Left lung (tissue), 10 donors: ENCODE measurements around the gene SLC41A1. TPM values are rescaled to one million over a fixed set of nuclear protein-coding genes. Genes with fewer than 3 reads are reported as not detected.

Source experiments
- ATAC-seq: fragments of 200-7000 bp; cut with Tn5 transposase; one replicate; pipeline ENCODE4 v1.9.1; 2020; ENCODE audit warnings: moderate library complexity
- DNase-seq, 4 donors: peaks; one replicate each; pipeline ENCODE4 v3.0.0-alpha.2; 2013 to 2020
- H3K27ac ChIP-seq, 2 donors: fragments of 200-600 bp; sonication (generic) in 1 of 2; one replicate each; pipeline versions ENCODE4 v1.5.0 to v1.8.0; 2020 to 2021
- H3K27me3 ChIP-seq, 2 donors: fragments of 200-600 bp; sonication (generic) in 1 of 2; one replicate each; pipeline versions ENCODE4 v1.5.0 to v1.8.0; 2020 to 2021
- H3K36me3 ChIP-seq, 2 donors: fragments of 200-600 bp; sonication (generic) in 1 of 2; one replicate each; pipeline versions ENCODE4 v1.5.0 to v1.8.0; 2020 to 2021
- H3K4me1 ChIP-seq, 2 donors: fragments of 200-600 bp; one replicate each; pipeline ENCODE4 v1.8.0; 2021
- H3K4me3 ChIP-seq, 2 donors: fragments of 200-600 bp; sonication (generic) in 1 of 2; one replicate each; pipeline versions ENCODE4 v1.5.0 to v1.8.0; 2020 to 2021; ENCODE audit warnings: mild to moderate bottlenecking in 1 of 2
- H3K9me3 ChIP-seq, 2 donors: fragments of 200-600 bp; sonication (generic) in 1 of 2; one replicate each; pipeline versions ENCODE4 v1.5.0 to v1.8.0; 2020 to 2021
- intact Hi-C, 2 donors: fragments of 100-400 bp; cut with DNase I; formaldehyde crosslinking; loops; one replicate each; pipeline versions ENCODE4 v1.11.2 to v1.14.2; 2022
- polyA plus RNA-seq, 6 donors: library from polyadenylated mRNA; unstranded; fragments of 120-200 nt; gene quantifications; one replicate each; pipeline ENCODE4 v1.2.1, GENCODE V29; 2013; ENCODE audit not compliant: insufficient read length in 6 of 6
- total RNA-seq, 2 donors: library from RNA; stranded (reverse); fragmentation: NEBNext Ultra II Directional; extraction: Animal tissue kit (Norgen Biotek cat#: 25700); gene quantifications; one replicate each; pipeline ENCODE4 v1.2.1, GENCODE V29; 2021
- TF ChIP-seq, protein P1 (sequence below), 2 donors: fragments of 200-600 bp; sonication (generic) in 1 of 2; IDR thresholded peaks; one replicate each; pipeline versions ENCODE4 v1.5.0 to v1.8.0; 2021; ENCODE audit warnings: antibody characterized with exemption in 2 of 2
- donor health status: DM: no; HTN: yes; CAD: no.
- donor health status: DM: no; HTN: no; CAD: no.

SLC41A1 gene
- total and polyA plus RNA-seq, 8 donors, result 29.4 to 46.8 (median 40.1) TPM

DNA sequence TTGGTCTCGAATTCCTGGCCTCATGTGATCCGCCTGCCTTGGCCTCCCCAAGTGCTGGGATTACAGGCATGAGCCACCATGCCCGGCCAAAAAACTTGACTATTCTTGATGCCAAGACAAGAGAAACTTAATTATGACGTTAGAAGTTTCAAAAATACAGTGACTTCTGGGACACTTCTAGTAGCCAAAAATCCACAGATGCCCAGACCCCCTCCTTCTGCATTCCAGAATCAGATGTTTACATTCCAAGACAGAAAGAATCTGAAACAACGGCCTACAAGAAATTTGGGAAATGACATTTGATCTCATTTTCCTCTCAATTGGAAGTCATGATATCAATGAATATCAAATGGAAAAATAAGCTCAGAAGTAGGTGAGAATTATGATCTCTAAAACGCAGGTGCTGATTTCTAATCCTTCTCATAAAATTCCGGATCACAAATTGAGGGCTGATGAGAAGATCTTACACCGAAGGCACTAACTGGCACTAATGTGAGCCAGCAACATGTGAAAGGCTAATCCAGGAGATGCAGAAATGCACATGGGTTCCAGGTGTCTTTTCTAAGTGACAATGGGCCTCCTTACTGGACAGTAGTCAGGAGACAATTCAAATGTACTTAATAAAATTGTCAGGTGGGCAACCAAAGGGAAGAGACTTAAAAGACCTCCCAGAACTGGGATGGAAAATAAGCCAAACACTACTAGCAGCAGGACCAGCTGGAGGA lies 43.2 kb downstream of the SLC41A1 start:
- no peak for ATAC-seq
- intact Hi-C loops, result no loop called here
- peaks cover 0 to 42% of the 10 kb centered on the region in 2 donors for H3K36me3 ChIP-seq
- TF ChIP-seq, protein P1, sequence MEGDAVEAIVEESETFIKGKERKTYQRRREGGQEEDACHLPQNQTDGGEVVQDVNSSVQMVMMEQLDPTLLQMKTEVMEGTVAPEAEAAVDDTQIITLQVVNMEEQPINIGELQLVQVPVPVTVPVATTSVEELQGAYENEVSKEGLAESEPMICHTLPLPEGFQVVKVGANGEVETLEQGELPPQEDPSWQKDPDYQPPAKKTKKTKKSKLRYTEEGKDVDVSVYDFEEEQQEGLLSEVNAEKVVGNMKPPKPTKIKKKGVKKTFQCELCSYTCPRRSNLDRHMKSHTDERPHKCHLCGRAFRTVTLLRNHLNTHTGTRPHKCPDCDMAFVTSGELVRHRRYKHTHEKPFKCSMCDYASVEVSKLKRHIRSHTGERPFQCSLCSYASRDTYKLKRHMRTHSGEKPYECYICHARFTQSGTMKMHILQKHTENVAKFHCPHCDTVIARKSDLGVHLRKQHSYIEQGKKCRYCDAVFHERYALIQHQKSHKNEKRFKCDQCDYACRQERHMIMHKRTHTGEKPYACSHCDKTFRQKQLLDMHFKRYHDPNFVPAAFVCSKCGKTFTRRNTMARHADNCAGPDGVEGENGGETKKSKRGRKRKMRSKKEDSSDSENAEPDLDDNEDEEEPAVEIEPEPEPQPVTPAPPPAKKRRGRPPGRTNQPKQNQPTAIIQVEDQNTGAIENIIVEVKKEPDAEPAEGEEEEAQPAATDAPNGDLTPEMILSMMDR (IDR thresholded peaks at IDR 0.05), result no peak
- H3K27me3 ChIP-seq, result no peaks in the 10 kb centered on the region
- DNase-seq, result no peak
- peaks cover 0 to 7% of the 10 kb centered on the region in 2 donors for H3K4me1 ChIP-seq
- H3K9me3 ChIP-seq, result no peaks in the 10 kb centered on the region
- no peak overlapping the region for H3K27ac ChIP-seq
- H3K4me3 ChIP-seq, result no peak overlapping the region

DNA sequence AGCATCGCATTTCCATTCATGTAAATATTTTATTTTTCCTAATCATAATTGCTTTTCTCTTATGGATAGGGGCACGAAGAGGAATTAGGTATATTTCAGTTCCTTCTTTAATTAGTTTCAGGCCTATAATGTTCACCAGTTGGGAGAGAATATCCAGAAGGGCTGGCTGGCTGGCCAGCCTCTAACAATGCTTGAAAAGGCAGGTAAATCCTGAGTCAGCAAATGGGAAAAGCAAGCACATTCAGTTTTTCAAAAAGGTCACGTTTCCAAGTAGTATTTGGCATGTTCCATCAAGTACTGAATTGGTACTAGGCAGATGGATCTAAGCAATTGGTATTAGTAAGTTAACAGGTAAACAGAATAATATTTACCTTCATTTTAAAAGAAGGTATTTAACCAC lies 45.8 kb downstream of the SLC41A1 start:
- DNase-seq, result no peak
- no peaks in the 10 kb centered on the region for H3K4me1 ChIP-seq
- peaks cover 0 to 42% of the 10 kb centered on the region in 2 donors for H3K36me3 ChIP-seq
- ATAC-seq, result no peak
- no peaks in the 10 kb centered on the region for H3K27me3 ChIP-seq
- intact Hi-C loops, result no loop called here
- TF ChIP-seq, protein P1 (IDR thresholded peaks at IDR 0.05), result no peak
- no peak overlapping the region for H3K4me3 ChIP-seq
- H3K27ac ChIP-seq, result no peak overlapping the region
- no peaks in the 10 kb centered on the region for H3K9me3 ChIP-seq

DNA sequence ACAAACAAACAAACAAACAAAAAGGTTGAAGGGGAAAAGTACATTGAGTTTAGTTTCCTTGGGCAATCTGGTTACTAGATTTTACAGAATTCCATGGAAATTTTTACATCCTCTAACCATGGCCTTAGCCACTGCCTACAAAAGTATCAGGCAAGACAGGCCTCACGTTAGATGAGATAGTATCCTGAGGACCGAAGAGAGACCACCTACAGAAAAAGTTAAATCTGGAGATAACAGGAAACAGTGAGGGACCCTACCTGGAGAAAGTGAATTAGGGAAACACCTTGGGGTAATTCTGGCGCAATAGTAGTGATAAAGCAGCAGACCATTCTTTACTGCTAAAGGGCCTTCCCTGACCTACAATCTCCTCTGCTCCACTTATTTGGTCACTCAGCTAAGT lies 46.4 kb downstream of the SLC41A1 start:
- no peak overlapping the region for H3K27ac ChIP-seq
- peaks cover 0 to 42% of the 10 kb centered on the region in 2 donors for H3K36me3 ChIP-seq
- no peak overlapping the region for H3K4me3 ChIP-seq
- no peaks in the 10 kb centered on the region for H3K4me1 ChIP-seq
- ATAC-seq (no peak), DNase-seq (no peak)
- H3K9me3 ChIP-seq, result no peaks in the 10 kb centered on the region
- H3K27me3 ChIP-seq, result no peaks in the 10 kb centered on the region
- intact Hi-C loops, result no loop called here
- TF ChIP-seq, protein P1 (IDR thresholded peaks at IDR 0.05), result no peak

DNA sequence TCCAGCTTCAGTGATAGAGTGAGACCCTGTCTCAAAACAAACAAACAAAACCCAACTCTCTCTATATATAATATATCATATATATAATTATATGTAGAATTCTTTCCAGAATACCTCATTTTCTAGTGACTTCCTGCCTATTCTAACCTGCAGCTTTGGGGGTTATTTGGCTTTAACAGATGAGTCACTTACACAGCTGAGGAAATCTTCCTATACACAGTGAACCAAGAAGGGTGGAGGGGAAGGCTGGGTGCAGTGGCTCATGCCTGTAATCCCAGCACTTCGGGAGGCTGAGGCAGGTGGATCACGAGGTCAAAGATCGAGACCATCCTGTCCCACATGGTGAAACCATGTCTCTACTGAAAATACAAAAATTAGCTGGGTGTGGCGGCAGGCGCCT lies 47.0 kb downstream of the SLC41A1 start:
- Histone ChIP-seq H3K27ac (no peak overlapping the region), H3K36me3 (peaks cover 0 to 37% of the 10 kb centered on the region in 2 donors), H3K4me3 (no peak overlapping the region), H3K9me3 (no peaks in the 10 kb centered on the region), H3K27me3 (no peaks in the 10 kb centered on the region), H3K4me1 (no peaks in the 10 kb centered on the region)
- TF ChIP-seq, protein P1 (IDR thresholded peaks at IDR 0.05), result no peak
- no peak for DNase-seq
- no peak for ATAC-seq
- intact Hi-C loops, result no loop called here

DNA sequence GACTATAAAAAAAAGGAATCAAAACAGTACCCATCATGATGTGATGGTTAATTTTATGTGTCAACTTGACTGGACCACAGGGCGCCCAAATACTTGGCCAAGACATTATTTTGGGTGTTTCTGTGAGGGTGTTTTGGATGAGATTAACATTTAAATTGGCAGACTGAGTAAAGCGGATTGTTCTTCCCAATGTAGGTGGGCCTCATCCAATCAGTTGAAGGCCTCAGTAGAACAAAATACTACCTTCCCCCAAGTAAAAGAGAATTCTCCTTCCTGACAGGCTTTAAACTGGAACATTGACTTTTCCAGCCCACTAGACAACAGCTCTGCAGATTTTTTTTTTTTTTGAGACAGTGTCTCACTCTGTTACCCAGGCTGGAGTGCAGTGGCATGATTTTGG lies 48.4 kb downstream of the SLC41A1 start:
- H3K4me3 ChIP-seq, result no peak overlapping the region
- H3K36me3 ChIP-seq, result peaks cover 0 to 22% of the 10 kb centered on the region in 2 donors
- TF ChIP-seq, protein P1 (IDR thresholded peaks at IDR 0.05), result no peak
- no peaks in the 10 kb centered on the region for H3K4me1 ChIP-seq
- no peak for DNase-seq
- ATAC-seq, result no peak
- H3K9me3 ChIP-seq, result no peaks in the 10 kb centered on the region
- intact Hi-C loops, result no loop called here
- H3K27me3 ChIP-seq, result no peaks in the 10 kb centered on the region
- no peak overlapping the region for H3K27ac ChIP-seq
